ENCODE data around the gene PHRF1.

The PHRF1 gene

GRCh38 chr11:574632-575312, 1.5 kb upstream of the PHRF1 start:
- H3K27ac ChIP-seq (ENCODE audit: low read length), result no peak overlapping the region

DNA sequence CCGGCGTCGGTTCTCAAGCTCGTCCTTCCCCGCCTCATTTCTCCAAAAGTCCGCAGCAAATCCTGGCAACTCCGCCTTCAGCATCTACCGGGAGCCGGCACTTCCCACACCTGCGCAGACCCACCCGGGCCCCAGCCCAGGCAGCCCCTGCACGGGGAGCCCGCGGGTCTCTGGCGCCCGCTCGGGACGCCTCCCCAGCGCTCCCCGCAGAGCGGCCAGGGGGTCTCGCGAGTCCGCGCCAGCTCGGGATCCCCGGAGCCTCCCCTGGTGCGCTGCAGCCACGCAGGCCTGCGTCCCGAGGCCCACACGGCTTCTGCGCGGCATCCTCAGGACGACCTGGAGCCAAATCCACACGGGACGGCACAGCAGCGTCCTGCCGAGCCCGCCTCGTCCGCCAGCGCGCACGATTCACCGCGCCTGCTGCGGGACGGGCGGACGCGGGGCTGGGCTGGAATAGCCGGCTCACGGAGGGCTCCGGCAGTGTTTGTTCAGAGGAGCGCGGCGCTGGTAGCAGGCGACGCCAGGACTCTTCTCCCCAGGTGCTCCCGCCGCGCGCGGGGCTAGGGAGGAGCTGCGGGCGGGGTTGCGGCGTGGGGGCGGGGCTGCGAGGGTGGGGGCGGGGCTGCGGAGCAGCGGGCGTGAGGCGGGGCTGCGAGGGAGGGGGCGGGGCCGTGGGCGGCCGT, 816 bp upstream of the PHRF1 start:
- Histone ChIP-seq H3K4me3 (ENCODE audit: low read length) (peak overlapping the region; percentile 78), H3K4me1 (ENCODE audit: low read length) (peaks cover 16% of the 10 kb centered on the region), H3K4me2 (ENCODE audit: low read depth, low read length) (peak overlapping the region; percentile 100), H3K9me2 (replicated peaks; ENCODE audit: insufficient read depth, low read length) (no peaks in the 10 kb centered on the region), H3K9ac (ENCODE audit: low read length) (peak overlapping the region; percentile 55; the same call in 1 of the 2 replicates), H3K27me3 (replicated peaks; ENCODE audit: insufficient read depth, low read length) (0 out of 2 replicates have a peak, but pooled peaks cover 8% of the 10 kb centered on the region), H3F3A (ENCODE audit: insufficient read depth, low read length) (no peaks in the 10 kb centered on the region), H3K9me3 (replicated peaks; ENCODE audit: insufficient read depth, low read length) (no peaks in the 10 kb centered on the region), H2AFZ (ENCODE audit: low read length) (peak overlapping the region; percentile 97), H3K79me2 (ENCODE audit: low read length) (peaks cover 38% of the 10 kb centered on the region), H4K20me1 (ENCODE audit: insufficient read depth, low read length) (peaks cover 34% of the 10 kb centered on the region), H3K36me3 (replicated peaks; ENCODE audit: insufficient read depth, low read length) (no peaks in the 10 kb centered on the region), H3K27ac (ENCODE audit: low read length) (no peak overlapping the region)
- no peak for DNase-seq
- TF ChIP-seq EZH2 (optimal IDR thresholded peaks at IDR 0.05; ENCODE audit: low read depth, low read length), result no peak
- TF ChIP-seq EZH2phosphoT487 (IDR thresholded peaks at IDR 0.05; ENCODE audit: low read length), result no peak
- no peak for TF ChIP-seq CTCF (IDR thresholded peaks at IDR 0.05; ENCODE audit: low read length)

More at GRCh38 chr11:574632-575312, 1.5 kb upstream of the PHRF1 start:
- peaks cover 32% of the 10 kb centered on the region for H3K79me2 ChIP-seq (ENCODE audit: low read length)
- H4K20me1 ChIP-seq (ENCODE audit: insufficient read depth, low read length), result peaks cover 27% of the 10 kb centered on the region
- no peaks in the 10 kb centered on the region for H3K9me3 ChIP-seq (replicated peaks; ENCODE audit: insufficient read depth, low read length)
- peak overlapping the region; percentile 100 for H3K4me2 ChIP-seq (ENCODE audit: low read depth, low read length)
- no peaks in the 10 kb centered on the region for H3K36me3 ChIP-seq (replicated peaks; ENCODE audit: insufficient read depth, low read length)
- DNase-seq, result no peak
- TF ChIP-seq EZH2phosphoT487 (IDR thresholded peaks at IDR 0.05; ENCODE audit: low read length), result no peak
- no peak for TF ChIP-seq CTCF (IDR thresholded peaks at IDR 0.05; ENCODE audit: low read length)
- no peak for TF ChIP-seq EZH2 (optimal IDR thresholded peaks at IDR 0.05; ENCODE audit: low read depth, low read length)
- H3F3A ChIP-seq (ENCODE audit: insufficient read depth, low read length), result no peaks in the 10 kb centered on the region
- peak overlapping the region; percentile 78 for H3K4me3 ChIP-seq (ENCODE audit: low read length)
- H2AFZ ChIP-seq (ENCODE audit: low read length), result peak overlapping the region; percentile 97; the same call in 1 of the 2 replicates
- H3K4me1 ChIP-seq (ENCODE audit: low read length), result peaks cover 16% of the 10 kb centered on the region
- peak overlapping the region; percentile 55; the same call in 1 of the 2 replicates for H3K9ac ChIP-seq (ENCODE audit: low read length)
- no peaks in the 10 kb centered on the region for H3K9me2 ChIP-seq (replicated peaks; ENCODE audit: insufficient read depth, low read length)
- H3K27me3 ChIP-seq (replicated peaks; ENCODE audit: insufficient read depth, low read length), result peaks cover 9% of the 10 kb centered on the region; the same call in 1 of the 2 replicates

GRCh38 chr11:576811-577610, 741 bp downstream of the PHRF1 start:
- TF ChIP-seq EZH2 (optimal IDR thresholded peaks at IDR 0.05; ENCODE audit: low read depth, low read length) (no peak), CTCF (IDR thresholded peaks at IDR 0.05; ENCODE audit: low read length) (no peak), EZH2phosphoT487 (IDR thresholded peaks at IDR 0.05; ENCODE audit: low read length) (no peak)
- Histone ChIP-seq H3K27ac (ENCODE audit: low read length) (peak overlapping the region; percentile 40; the same call in 1 of the 2 replicates), H2AFZ (ENCODE audit: low read length) (no peak overlapping the region), H3F3A (ENCODE audit: insufficient read depth, low read length) (no peaks in the 10 kb centered on the region), H3K27me3 (replicated peaks; ENCODE audit: insufficient read depth, low read length) (0 out of 2 replicates have a peak, but pooled peaks cover 8% of the 10 kb centered on the region), H3K4me3 (ENCODE audit: low read length) (peak overlapping the region; percentile 92), H3K79me2 (ENCODE audit: low read length) (peaks cover 54% of the 10 kb centered on the region), H3K9me2 (replicated peaks; ENCODE audit: insufficient read depth, low read length) (no peaks in the 10 kb centered on the region), H3K36me3 (replicated peaks; ENCODE audit: insufficient read depth, low read length) (no peaks in the 10 kb centered on the region), H3K4me2 (ENCODE audit: low read depth, low read length) (peak overlapping the region; percentile 70), H4K20me1 (ENCODE audit: insufficient read depth, low read length) (peaks cover 43% of the 10 kb centered on the region), H3K4me1 (ENCODE audit: low read length) (peaks cover 16% of the 10 kb centered on the region), H3K9me3 (replicated peaks; ENCODE audit: insufficient read depth, low read length) (no peaks in the 10 kb centered on the region), H3K9ac (ENCODE audit: low read length) (peak overlapping the region; percentile 84)
- no peak for DNase-seq
